Naive B cell (primary cell): ENCODE results near the gene JKAMP. TPM values are rescaled to one million over a fixed set of nuclear protein-coding genes. Genes with fewer than 3 reads are reported as not detected.
A peak's percentile ranks its signal among the peaks of the same experiment; 100 is the strongest.

ENCODE experiments used
- ATAC-seq, 2 donors: fragments of 150-1000 bp; cut with Tn5 transposase; 2 replicates each; pipeline ENCODE4 v1.10.0; 2021; ENCODE audit warnings: low read depth in 2 of 2, mild to moderate bottlenecking in 2 of 2, moderate library complexity in 2 of 2
- DNase-seq: peaks from one replicate; pipeline ENCODE4 v3.0.0; 2022
- H3K27ac Mint-ChIP-seq, 6 donors: one replicate each; pipeline ENCODE4 v1.8.0; 2020 to 2022; ENCODE audit warnings: mild to moderate bottlenecking in 6 of 6, mixed read lengths in 6 of 6, moderate library complexity in 5 of 6, inconsistent platforms in 2 of 6
- H3K27me3 Mint-ChIP-seq, 3 donors: one replicate each; pipeline ENCODE4 v1.8.0; 2021 to 2022; ENCODE audit warnings: mixed read lengths in 3 of 3, mild to moderate bottlenecking in 1 of 3
- H3K36me3 Mint-ChIP-seq, 2 donors: one replicate each; pipeline ENCODE4 v1.8.0; 2020 to 2022; ENCODE audit warnings: mixed read lengths in 2 of 2, inconsistent platforms in 1 of 2, mild to moderate bottlenecking in 1 of 2
- H3K4me1 Mint-ChIP-seq, 3 donors: one replicate each; pipeline ENCODE4 v1.8.0; 2020 to 2022; ENCODE audit warnings: mixed read lengths in 3 of 3, inconsistent platforms in 1 of 3, mild to moderate bottlenecking in 1 of 3, moderate library complexity in 1 of 3
- H3K4me3 Mint-ChIP-seq, 8 donors: one replicate each; pipeline ENCODE4 v1.8.0; 2020 to 2022; ENCODE audit warnings: mild to moderate bottlenecking in 8 of 8, mixed read lengths in 8 of 8, moderate library complexity in 8 of 8, inconsistent platforms in 2 of 8
- H3K9me3 Mint-ChIP-seq, 7 donors: one replicate each; pipeline ENCODE4 v1.8.0; 2020 to 2022; ENCODE audit warnings: mixed read lengths in 7 of 7, mild to moderate bottlenecking in 5 of 7, inconsistent platforms in 2 of 7, moderate library complexity in 1 of 7
- polyA plus RNA-seq, 6 donors: library from polyadenylated mRNA; unstranded; fragments of 300-500 nt; fragmentation: Illumina TruSeq; gene quantifications; one replicate each; pipeline ENCODE4 v1.2.3, GENCODE V29; 2021; ENCODE audit warnings: low read depth in 6 of 6

JKAMP gene
- polyA plus RNA-seq, 6 donors from 2014 or later: 42.8 to 98.3 (median 55.1) TPM

GRCh38 chr14:59463787-59464485 is 20.4 kb upstream of the JKAMP start:
- ATAC-seq: peak; percentile 3 to 5
- Mint-ChIP-seq H3K36me3 (peaks cover 0 to 7% of the 10 kb centered on the region in 2 donors), H3K27me3 (peaks cover 9 to 16% (median 11%) of the 10 kb centered on the region in 3 donors), H3K4me1 (peaks cover 7 to 16% (median 12%) of the 10 kb centered on the region in 3 donors), H3K4me3 (peak overlapping the region; percentile 82 to 92 (median 89)), H3K27ac (peak overlapping the region in 5 of 6 donors; percentile 18 to 88 (median 62)), H3K9me3 (no peaks in the 10 kb centered on the region)
- DNase-seq: no peak

GRCh38 chr14:59464486-59465315 is 19.6 kb upstream of the JKAMP start:
- Mint-ChIP-seq H3K36me3 (peaks cover 0 to 7% of the 10 kb centered on the region in 2 donors), H3K9me3 (no peaks in the 10 kb centered on the region), H3K27me3 (peaks cover 9 to 15% (median 11%) of the 10 kb centered on the region in 3 donors), H3K27ac (peak overlapping the region in 4 of 6 donors; percentile 64 to 95 (median 78)), H3K4me3 (peak overlapping the region; percentile 82 to 95 (median 89)), H3K4me1 (peaks cover 7 to 16% (median 12%) of the 10 kb centered on the region in 3 donors)
- ATAC-seq (peak; percentile 57 to 59), DNase-seq (peak; percentile 66)

GRCh38 chr14:59465316-59466135 is 18.8 kb upstream of the JKAMP start, which contains the start of gene GPR135:
TSS of gene GPR135 (minus strand) at chr14:59465380. CDS start at chr14:59465226, 154 bp downstream.
- Mint-ChIP-seq H3K27me3 (peaks cover 6 to 11% (median 9%) of the 10 kb centered on the region in 3 donors), H3K4me1 (peaks cover 7 to 16% (median 12%) of the 10 kb centered on the region in 3 donors), H3K4me3 (peak within 1 kb of the TSS; percentile 82 to 95 (median 89)), H3K27ac (peak within 1 kb of the TSS; percentile 65 to 95 (median 92)), H3K36me3 (peaks cover 0 to 4% of the 10 kb centered on the region in 2 donors), H3K9me3 (no peaks in the 10 kb centered on the region)
- DNase-seq (peak; percentile 65), ATAC-seq (peak; percentile 66 to 68)

GRCh38 chr14:59474172-59474571 is 10.1 kb upstream of the JKAMP start:
- H3K4me1 Mint-ChIP-seq: peaks cover 0 to 9% (median 6%) of the 10 kb centered on the region in 3 donors
- H3K27ac Mint-ChIP-seq: peak overlapping the region in 1 of 6 donors; percentile 37
- H3K9me3 Mint-ChIP-seq: no peaks in the 10 kb centered on the region
- ATAC-seq (no peak), DNase-seq (no peak)
- H3K36me3 Mint-ChIP-seq: peaks cover 13% of the 10 kb centered on the region in 2 donors
- H3K4me3 Mint-ChIP-seq: no peak overlapping the region
- no peaks in the 10 kb centered on the region for H3K27me3 Mint-ChIP-seq

- ATAC-seq (no peak), DNase-seq (no peak)
- Mint-ChIP-seq H3K4me3 (no peak overlapping the region), H3K27ac (no peak overlapping the region), H3K4me1 (peaks cover 7 to 18% (median 14%) of the 10 kb centered on the region in 3 donors), H3K36me3 (peaks cover 13% of the 10 kb centered on the region in 2 donors), H3K9me3 (no peaks in the 10 kb centered on the region), H3K27me3 (no peaks in the 10 kb centered on the region)
Observed at GRCh38 chr14:59475709-59476108, 8.6 kb upstream of the JKAMP start.

GRCh38 chr14:59478540-59478939 is 5.8 kb upstream of the JKAMP start:
- DNase-seq: no peak
- no peak overlapping the region for H3K4me3 Mint-ChIP-seq
- no peak for ATAC-seq
- peaks cover 4 to 13% of the 10 kb centered on the region in 2 donors for H3K36me3 Mint-ChIP-seq
- no peak overlapping the region for H3K27ac Mint-ChIP-seq
- H3K27me3 Mint-ChIP-seq: no peaks in the 10 kb centered on the region
- no peaks in the 10 kb centered on the region for H3K9me3 Mint-ChIP-seq
- H3K4me1 Mint-ChIP-seq: peaks cover 31 to 44% (median 35%) of the 10 kb centered on the region in 3 donors

- Mint-ChIP-seq H3K27ac (peak overlapping the region in 4 of 6 donors; percentile 28 to 86 (median 47)), H3K9me3 (no peaks in the 10 kb centered on the region), H3K4me1 (peaks cover 32 to 46% (median 39%) of the 10 kb centered on the region in 3 donors), H3K27me3 (no peaks in the 10 kb centered on the region), H3K4me3 (peak overlapping the region in 4 of 8 donors; percentile 1 to 55 (median 49)), H3K36me3 (peaks cover 0 to 13% of the 10 kb centered on the region in 2 donors)
- ATAC-seq: no peak
- DNase-seq: no peak
Observed at GRCh38 chr14:59480166-59480565, 4.2 kb upstream of the JKAMP start.

GRCh38 chr14:59481407-59481806 is 2.9 kb upstream of the JKAMP start:
- ATAC-seq: no peak
- Mint-ChIP-seq H3K27ac (peak overlapping the region in 1 of 6 donors; percentile 23), H3K9me3 (no peaks in the 10 kb centered on the region), H3K4me3 (peak overlapping the region in 4 of 8 donors; percentile 9 to 95 (median 24)), H3K27me3 (no peaks in the 10 kb centered on the region), H3K36me3 (peaks cover 0 to 13% of the 10 kb centered on the region in 2 donors), H3K4me1 (peaks cover 36 to 53% (median 51%) of the 10 kb centered on the region in 3 donors)
- no peak for DNase-seq

- no peak for DNase-seq
- H3K27me3 Mint-ChIP-seq: no peaks in the 10 kb centered on the region
- H3K36me3 Mint-ChIP-seq: peaks cover 0 to 9% of the 10 kb centered on the region in 2 donors
- H3K4me1 Mint-ChIP-seq: peaks cover 36 to 54% (median 50%) of the 10 kb centered on the region in 3 donors
- H3K9me3 Mint-ChIP-seq: no peaks in the 10 kb centered on the region
- no peak for ATAC-seq
- no peak overlapping the region for H3K27ac Mint-ChIP-seq
- peak overlapping the region in 7 of 8 donors; percentile 6 to 97 (median 95) for H3K4me3 Mint-ChIP-seq
Observed at GRCh38 chr14:59481871-59482540, 2.3 kb upstream of the JKAMP start.

GRCh38 chr14:59482541-59483331 is 1.6 kb upstream of the JKAMP start:
- Mint-ChIP-seq H3K36me3 (peaks cover 0 to 6% of the 10 kb centered on the region in 2 donors), H3K4me1 (peaks cover 36 to 55% (median 50%) of the 10 kb centered on the region in 3 donors), H3K9me3 (no peaks in the 10 kb centered on the region), H3K27ac (peak overlapping the region in 5 of 6 donors; percentile 36 to 88 (median 80)), H3K27me3 (no peaks in the 10 kb centered on the region), H3K4me3 (peak overlapping the region; percentile 88 to 98 (median 96))
- no peak for ATAC-seq
- no peak for DNase-seq

GRCh38 chr14:59483363-59483762 is 954 bp upstream of the JKAMP start:
- H3K4me3 Mint-ChIP-seq: peak overlapping the region; percentile 88 to 98 (median 96)
- H3K4me1 Mint-ChIP-seq: peaks cover 39 to 56% (median 54%) of the 10 kb centered on the region in 3 donors
- H3K27me3 Mint-ChIP-seq: no peaks in the 10 kb centered on the region
- ATAC-seq (no peak), DNase-seq (peak; percentile 5)
- H3K9me3 Mint-ChIP-seq: no peaks in the 10 kb centered on the region
- peak overlapping the region in 5 of 6 donors; percentile 50 to 88 (median 81) for H3K27ac Mint-ChIP-seq
- peaks cover 4 to 9% of the 10 kb centered on the region in 2 donors for H3K36me3 Mint-ChIP-seq
